H9 (cell line): ENCODE results near the gene EIF3B. TPM values are rescaled to one million over a fixed set of nuclear protein-coding genes. Genes with fewer than 3 reads are reported as not detected.

ENCODE experiments used
- DNase-seq: peaks from one replicate; pipeline ENCODE4 v3.0.0-alpha.2; 2017
- H2AFZ ChIP-seq: one replicate; pipeline ENCODE4 v1.6.1; 2013; ENCODE audit warnings: mild to moderate bottlenecking, low read length, control low read depth, moderate library complexity
- H2AK5ac ChIP-seq: 2 replicates; pipeline ENCODE4 v1.6.1; 2013; ENCODE audit warnings: low read length, control low read depth, mixed read lengths; ENCODE audit not compliant: insufficient read length
- H2BK120ac ChIP-seq: one replicate; pipeline ENCODE4 v1.6.1; 2013; ENCODE audit warnings: low read depth, mild to moderate bottlenecking, low read length, control low read depth, inconsistent platforms; ENCODE audit not compliant: poor library complexity, severe bottlenecking
- H2BK12ac ChIP-seq: 2 replicates; pipeline ENCODE4 v1.6.1; 2013; ENCODE audit warnings: low read length, control low read depth, mixed read lengths, low read depth; ENCODE audit not compliant: insufficient read length
- H2BK15ac ChIP-seq: 2 replicates; pipeline ENCODE4 v1.6.1; 2013; ENCODE audit warnings: low read depth, low read length, control low read depth
- H2BK20ac ChIP-seq: one replicate; pipeline ENCODE4 v1.6.1; 2013; ENCODE audit warnings: low read depth, mild to moderate bottlenecking, low read length, control low read depth, inconsistent platforms; ENCODE audit not compliant: poor library complexity, severe bottlenecking
- H2BK5ac ChIP-seq: 2 replicates; pipeline ENCODE4 v1.6.1; 2013; ENCODE audit warnings: low read length, control low read depth, mixed read lengths; ENCODE audit not compliant: insufficient read length
- H3K14ac ChIP-seq: 2 replicates; pipeline ENCODE4 v1.6.1; 2013; ENCODE audit warnings: low read length, control low read depth; ENCODE audit not compliant: insufficient read depth
- H3K18ac ChIP-seq: 2 replicates; pipeline ENCODE4 v1.6.1; 2013; ENCODE audit warnings: low read depth, mild to moderate bottlenecking, mixed read lengths, low read length, control low read depth; ENCODE audit not compliant: insufficient read length
- H3K23ac ChIP-seq: 2 replicates; pipeline ENCODE4 v1.6.1; 2013; ENCODE audit warnings: low read length, control low read depth, mixed read lengths, low read depth; ENCODE audit not compliant: insufficient read length
- H3K23me2 ChIP-seq: 2 replicates; pipeline ENCODE4 v1.6.1; 2013; ENCODE audit warnings: low read depth, mild to moderate bottlenecking, mixed read lengths, low read length, control low read depth; ENCODE audit not compliant: insufficient read length, poor library complexity, severe bottlenecking
- H3K27ac ChIP-seq: 2 replicates; pipeline ENCODE4 v1.5.1; 2013; ENCODE audit warnings: low read length, control low read depth, mixed read lengths, low read depth; ENCODE audit not compliant: insufficient read length
- H3K27me3 ChIP-seq: 2 replicates; pipeline ENCODE4 v1.6.1; 2013; ENCODE audit warnings: low read length, control low read depth, inconsistent platforms; ENCODE audit not compliant: insufficient read depth
- H3K4ac ChIP-seq: 2 replicates; pipeline ENCODE4 v1.6.1; 2013; ENCODE audit warnings: low read depth, mild to moderate bottlenecking, control low read depth, inconsistent platforms, low read length, moderate library complexity
- H3K4me1 ChIP-seq: 2 replicates; pipeline ENCODE4 v1.6.1; 2013; ENCODE audit warnings: low read length, control low read depth, inconsistent platforms; ENCODE audit not compliant: insufficient read depth
- H3K4me2 ChIP-seq: 2 replicates; pipeline ENCODE4 v1.6.1; 2013; ENCODE audit warnings: low read length, control low read depth, mixed read lengths; ENCODE audit not compliant: insufficient read length, insufficient read depth
- H3K56ac ChIP-seq: 2 replicates; pipeline ENCODE4 v1.6.1; 2013; ENCODE audit warnings: low read depth, mild to moderate bottlenecking, mixed read lengths, low read length, control low read depth; ENCODE audit not compliant: insufficient read length
- H3K79me1 ChIP-seq: 2 replicates; pipeline ENCODE4 v1.6.1; 2013; ENCODE audit warnings: low read depth, mild to moderate bottlenecking, moderate library complexity, low read length, control low read depth, inconsistent platforms; ENCODE audit not compliant: insufficient read depth, poor library complexity, severe bottlenecking
- H3K79me2 ChIP-seq: 2 replicates; pipeline ENCODE4 v1.6.1; 2013; ENCODE audit warnings: low read length, control low read depth, inconsistent platforms; ENCODE audit not compliant: insufficient read depth
- H3K9ac ChIP-seq: 2 replicates; pipeline ENCODE4 v1.6.1; 2013; ENCODE audit warnings: low read length, control low read depth, mixed read lengths; ENCODE audit not compliant: insufficient read length; ENCODE audit errors: extremely low read depth
- H3K9me3 ChIP-seq: one replicate; pipeline ENCODE4 v1.6.1; 2013; ENCODE audit warnings: low read depth, low read length, inconsistent platforms; ENCODE audit not compliant: control insufficient read depth
- H3T11ph ChIP-seq: one replicate; pipeline ENCODE4 v1.6.1; 2013; ENCODE audit warnings: mild to moderate bottlenecking, low read length, control low read depth, inconsistent platforms
- H4K20me1 ChIP-seq: one replicate; pipeline ENCODE4 v1.6.1; 2013; ENCODE audit not compliant: control insufficient read depth, insufficient read length, insufficient read depth
- H4K5ac ChIP-seq: 2 replicates; pipeline ENCODE4 v1.6.1; 2013; ENCODE audit warnings: low read depth, mild to moderate bottlenecking, mixed read lengths, low read length, control low read depth; ENCODE audit not compliant: insufficient read length
- H4K8ac ChIP-seq: replicated peaks from 2 replicates; pipeline ENCODE4 v1.6.1; 2013; ENCODE audit warnings: low read length, control low read depth, mixed read lengths, low read depth; ENCODE audit not compliant: insufficient read length
- H4K91ac ChIP-seq: 2 replicates; pipeline ENCODE4 v1.6.1; 2013; ENCODE audit warnings: low read depth, mild to moderate bottlenecking, moderate library complexity, mixed read lengths, low read length, control low read depth; ENCODE audit not compliant: insufficient read length
- H3K27ac Mint-ChIP-seq, 3 experiments: 2 replicates in 2 of 3; 3 replicates in 1 of 3; pipeline ENCODE4 v1.8.0; 2020 to 2021; ENCODE audit warnings: mixed read lengths in 3 of 3, mild to moderate bottlenecking in 1 of 3, moderate library complexity in 1 of 3
- H3K27me3 Mint-ChIP-seq: 2 replicates; pipeline ENCODE4 v1.8.0; 2021; ENCODE audit warnings: low read depth, mild to moderate bottlenecking, moderate library complexity, mixed read lengths
- H3K36me3 Mint-ChIP-seq, 3 experiments: 2 replicates in 2 of 3; 3 replicates in 1 of 3; pipeline ENCODE4 v1.8.0; 2020 to 2021; ENCODE audit warnings: low read depth in 3 of 3, mixed read lengths in 3 of 3; ENCODE audit not compliant: insufficient read depth in 1 of 3
- H3K4me1 Mint-ChIP-seq, 2 experiments: 2 replicates each; pipeline ENCODE4 v1.8.0; 2020; ENCODE audit warnings: mixed read lengths in 2 of 2
- H3K4me3 Mint-ChIP-seq, 2 experiments: 2 replicates in 1 of 2; 3 replicates in 1 of 2; pipeline ENCODE4 v1.8.0; 2020 to 2021; ENCODE audit warnings: mild to moderate bottlenecking in 2 of 2, mixed read lengths in 2 of 2, moderate library complexity in 1 of 2
- H3K9me3 Mint-ChIP-seq, 2 experiments: 2 replicates in 1 of 2; 3 replicates in 1 of 2; pipeline ENCODE4 v1.8.0; 2020; ENCODE audit warnings: mild to moderate bottlenecking in 2 of 2, mixed read lengths in 2 of 2, moderate library complexity in 1 of 2
- CTCF ChIP-seq: fragments of 200-600 bp; sonication (generic); conservative IDR thresholded peaks from 3 replicates; pipeline ENCODE4 v1.8.0; 2021; ENCODE audit warnings: antibody characterized with exemption, mild to moderate bottlenecking
- WGBS: extraction: QIAGEN DNeasy Blood & Tissue Kit; methylation state at CpG from one replicate; pipeline ENCODE4 v1.1.7; 2013; ENCODE audit warnings: missing lambda C conversion rate, low lambda C conversion rate, mixed read lengths; ENCODE audit not compliant: insufficient read length; ENCODE audit errors: extremely low coverage; 5-methylcytosine and 5-hydroxymethylcytosine counted together
- total RNA-seq: library from RNA; stranded (reverse); gene quantifications from 2 replicates; pipeline ENCODE4 v1.2.1, GENCODE V29; 2021

Gene EIF3B
- total RNA-seq, 1 experiment from 2014 or later = 337 TPM

GRCh38 chr7:2412587-2413201, 58.1 kb downstream of the EIF3B start:
- Histone ChIP-seq H3K23me2 (no peaks in the 10 kb centered on the region), H4K5ac (no peak overlapping the region), H4K20me1 (no peaks in the 10 kb centered on the region), H2BK12ac (no peak overlapping the region), H3K27ac (no peak overlapping the region), H2BK20ac (no peak overlapping the region), H2BK15ac (no peak overlapping the region), H3K9me3 (no peaks in the 10 kb centered on the region), H2AFZ (no peak overlapping the region), H3K4ac (no peak overlapping the region), H2AK5ac (no peak overlapping the region), H3K56ac (no peak overlapping the region), H3K9ac (no peak overlapping the region), H3K14ac (no peak overlapping the region), H3K4me1 (0 out of 2 replicates have a peak, but pooled peaks cover 2% of the 10 kb centered on the region), H3K27me3 (no peaks in the 10 kb centered on the region), H2BK120ac (no peak overlapping the region), H3T11ph (no peak overlapping the region), H2BK5ac (no peak overlapping the region), H4K91ac (no peak overlapping the region), H3K79me1 (peaks cover 3% of the 10 kb centered on the region), H3K79me2 (no peaks in the 10 kb centered on the region; the same call in 1 of the 2 replicates), H3K23ac (no peak overlapping the region), H3K4me2 (no peak overlapping the region), H4K8ac (no peak overlapping the region), H3K18ac (no peak overlapping the region)
- Mint-ChIP-seq H3K27me3 (no peaks in the 10 kb centered on the region), H3K9me3 (peaks cover 0 to 3% of the 10 kb centered on the region in 2 experiments; a peak in 2 of 5 replicates), H3K27ac (peak overlapping the region in 2 of 3 experiments; percentile 7 to 41; a peak in 3 of 7 replicates), H3K4me3 (no peak overlapping the region), H3K4me1 (peaks cover 41 to 49% of the 10 kb centered on the region in 2 experiments), H3K36me3 (peaks cover 0 to 14% (median 3%) of the 10 kb centered on the region in 3 experiments; a peak in 4 of 7 replicates)
- WGBS = no CpG with 5 or more reads among the region's 3 CpGs
- no peak for DNase-seq
- TF ChIP-seq CTCF = no peak
